ENCODE data around the gene CCDC9B.

DNA sequence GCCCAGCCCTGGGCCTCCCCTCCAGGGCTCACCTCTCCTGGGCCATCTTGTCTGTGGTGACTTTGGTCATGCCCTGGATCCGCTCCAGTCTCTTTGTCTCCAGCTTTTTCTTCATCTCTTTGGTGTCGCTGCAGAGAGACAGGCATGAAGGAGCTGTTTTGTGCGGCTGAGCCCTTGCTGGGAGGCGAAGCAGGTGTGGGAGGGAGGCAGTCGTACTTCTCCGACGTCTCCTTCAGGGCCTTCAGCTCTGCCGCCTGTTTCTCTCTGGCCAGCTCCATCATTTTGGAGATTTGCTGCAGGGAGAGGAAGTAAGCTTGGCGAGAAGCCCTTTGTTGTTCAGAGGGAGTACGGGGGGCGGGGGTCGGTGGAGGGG is 50.2 kb downstream of the CCDC9B start:
- no peak for TF ChIP-seq POLR2A (IDR thresholded peaks at IDR 0.05)
- TF ChIP-seq, protein P1, sequence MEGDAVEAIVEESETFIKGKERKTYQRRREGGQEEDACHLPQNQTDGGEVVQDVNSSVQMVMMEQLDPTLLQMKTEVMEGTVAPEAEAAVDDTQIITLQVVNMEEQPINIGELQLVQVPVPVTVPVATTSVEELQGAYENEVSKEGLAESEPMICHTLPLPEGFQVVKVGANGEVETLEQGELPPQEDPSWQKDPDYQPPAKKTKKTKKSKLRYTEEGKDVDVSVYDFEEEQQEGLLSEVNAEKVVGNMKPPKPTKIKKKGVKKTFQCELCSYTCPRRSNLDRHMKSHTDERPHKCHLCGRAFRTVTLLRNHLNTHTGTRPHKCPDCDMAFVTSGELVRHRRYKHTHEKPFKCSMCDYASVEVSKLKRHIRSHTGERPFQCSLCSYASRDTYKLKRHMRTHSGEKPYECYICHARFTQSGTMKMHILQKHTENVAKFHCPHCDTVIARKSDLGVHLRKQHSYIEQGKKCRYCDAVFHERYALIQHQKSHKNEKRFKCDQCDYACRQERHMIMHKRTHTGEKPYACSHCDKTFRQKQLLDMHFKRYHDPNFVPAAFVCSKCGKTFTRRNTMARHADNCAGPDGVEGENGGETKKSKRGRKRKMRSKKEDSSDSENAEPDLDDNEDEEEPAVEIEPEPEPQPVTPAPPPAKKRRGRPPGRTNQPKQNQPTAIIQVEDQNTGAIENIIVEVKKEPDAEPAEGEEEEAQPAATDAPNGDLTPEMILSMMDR (IDR thresholded peaks at IDR 0.05), result no peak
- no peak for TF ChIP-seq POLR2AphosphoS5 (IDR thresholded peaks at IDR 0.05)

All from upper lobe of left lung (tissue), 4 donors.